ENCODE data around the gene SENP1. TPM values are rescaled to one million over a fixed set of nuclear protein-coding genes. Genes with fewer than 3 reads are reported as not detected.
A peak's percentile ranks its signal among the peaks of the same experiment; 100 is the strongest.

Gene SENP1
- total and polyA plus RNA-seq, 12 donors, result 2.1 to 10.7 (median 8.5) TPM

DNA sequence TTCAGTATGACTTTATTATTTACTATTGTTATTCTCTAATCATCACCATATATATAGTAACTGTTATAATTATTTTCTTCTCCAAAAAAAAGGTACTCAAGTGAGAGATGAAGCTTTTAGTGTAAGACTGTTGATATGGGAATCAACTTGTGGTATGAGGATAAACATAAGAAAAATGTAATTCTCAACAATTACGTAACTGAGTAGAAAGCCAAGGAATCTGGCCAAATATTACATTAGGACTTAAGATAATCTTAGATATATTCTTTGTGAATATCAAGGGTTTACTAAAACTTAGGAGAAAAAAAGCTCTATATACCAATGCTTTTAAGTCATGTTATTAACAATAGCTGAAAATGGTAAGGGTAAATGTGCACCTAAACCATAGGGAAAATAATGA, 13.3 kb downstream of the SENP1 start:
- no peak for DNase-seq
- H3K4me1 ChIP-seq, result no peaks in the 10 kb centered on the region
- intact Hi-C loops (cut with DNase I), result no loop called here
- no peaks in the 10 kb centered on the region for H3K9me3 ChIP-seq
- ATAC-seq, result no peak
- no peaks in the 10 kb centered on the region for H3K27me3 ChIP-seq
- no peak overlapping the region for H3K27ac ChIP-seq
- no peak overlapping the region for H3K4me3 ChIP-seq
- peaks cover 0 to 100% (median 32%) of the 10 kb centered on the region in 9 donors for H3K36me3 ChIP-seq
- WGBS, 2 donors, result 88 to 93% methylated on average over 1 of the region's 1 CpG
- TF ChIP-seq, protein P1, sequence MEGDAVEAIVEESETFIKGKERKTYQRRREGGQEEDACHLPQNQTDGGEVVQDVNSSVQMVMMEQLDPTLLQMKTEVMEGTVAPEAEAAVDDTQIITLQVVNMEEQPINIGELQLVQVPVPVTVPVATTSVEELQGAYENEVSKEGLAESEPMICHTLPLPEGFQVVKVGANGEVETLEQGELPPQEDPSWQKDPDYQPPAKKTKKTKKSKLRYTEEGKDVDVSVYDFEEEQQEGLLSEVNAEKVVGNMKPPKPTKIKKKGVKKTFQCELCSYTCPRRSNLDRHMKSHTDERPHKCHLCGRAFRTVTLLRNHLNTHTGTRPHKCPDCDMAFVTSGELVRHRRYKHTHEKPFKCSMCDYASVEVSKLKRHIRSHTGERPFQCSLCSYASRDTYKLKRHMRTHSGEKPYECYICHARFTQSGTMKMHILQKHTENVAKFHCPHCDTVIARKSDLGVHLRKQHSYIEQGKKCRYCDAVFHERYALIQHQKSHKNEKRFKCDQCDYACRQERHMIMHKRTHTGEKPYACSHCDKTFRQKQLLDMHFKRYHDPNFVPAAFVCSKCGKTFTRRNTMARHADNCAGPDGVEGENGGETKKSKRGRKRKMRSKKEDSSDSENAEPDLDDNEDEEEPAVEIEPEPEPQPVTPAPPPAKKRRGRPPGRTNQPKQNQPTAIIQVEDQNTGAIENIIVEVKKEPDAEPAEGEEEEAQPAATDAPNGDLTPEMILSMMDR (IDR thresholded peaks at IDR 0.05), result no peak

DNA sequence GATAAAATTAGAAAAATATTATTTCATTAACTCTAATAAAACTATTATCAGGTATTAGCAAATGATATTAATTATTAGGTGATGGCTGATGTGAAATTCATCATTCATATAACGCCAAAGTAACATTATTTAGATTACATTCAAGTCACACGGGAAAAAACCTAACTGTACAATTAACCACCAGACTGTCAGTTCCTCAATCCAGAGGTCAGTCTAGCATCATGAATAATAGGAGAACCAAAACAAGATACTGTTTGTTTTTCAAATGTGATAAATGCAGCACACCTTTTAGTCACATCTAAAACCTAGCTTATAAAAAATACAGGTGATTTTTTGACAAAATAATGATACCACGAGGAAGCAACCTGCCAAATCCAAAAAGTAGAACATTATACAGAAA, 19.6 kb downstream of the SENP1 start:
- no peak overlapping the region for H3K27ac ChIP-seq
- no peaks in the 10 kb centered on the region for H3K27me3 ChIP-seq
- DNase-seq, result no peak
- intact Hi-C loops (cut with DNase I), result loop anchor here in 5 of 10 donors (2.0 to 10.0 kb wide), 4 partner anchors 76 to 382 kb away; partner anchors contain the start of gene RPAP3 (in 1 of the 5)
- TF ChIP-seq, protein P1 (IDR thresholded peaks at IDR 0.05), result no peak
- H3K4me1 ChIP-seq, result no peaks in the 10 kb centered on the region
- H3K4me3 ChIP-seq, result no peak overlapping the region
- no peaks in the 10 kb centered on the region for H3K9me3 ChIP-seq
- WGBS, 2 donors, result 84 to 92% methylated on average over 3 of the region's 3 CpGs
- peaks cover 0 to 93% (median 33%) of the 10 kb centered on the region in 9 donors for H3K36me3 ChIP-seq
- no peak for ATAC-seq

DNA sequence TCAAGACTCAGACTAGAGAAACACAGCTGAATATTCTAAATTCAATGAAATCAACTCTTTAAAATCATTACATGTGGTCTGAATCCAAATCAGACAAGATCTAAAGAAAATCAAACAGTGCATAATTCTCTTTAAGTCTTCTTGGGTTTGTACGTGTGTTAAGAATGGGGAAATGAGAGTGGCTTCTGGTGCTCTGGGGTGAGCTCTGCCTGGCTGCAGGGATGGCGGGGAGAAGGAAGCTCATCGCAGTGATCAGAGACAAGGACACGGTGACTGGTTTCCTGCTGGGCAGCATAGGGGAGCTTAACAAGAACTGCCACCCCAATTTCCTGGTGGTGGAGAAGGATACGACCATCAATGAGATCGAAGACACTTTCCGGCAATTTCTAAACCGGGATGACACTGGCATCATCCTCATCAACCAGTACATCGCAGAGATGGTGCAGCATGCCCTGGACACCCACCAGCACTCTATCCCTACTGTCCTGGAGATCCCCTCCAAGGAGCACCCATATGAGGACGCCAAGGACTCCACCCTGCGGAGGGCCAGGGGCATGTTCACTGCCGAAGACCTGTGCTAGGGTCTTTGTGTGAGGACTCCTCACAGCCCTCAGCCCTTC, 20.9 kb downstream of the SENP1 start:
- H3K4me1 ChIP-seq, result no peaks in the 10 kb centered on the region
- no peak for ATAC-seq
- TF ChIP-seq, protein P1 (IDR thresholded peaks at IDR 0.05), result no peak
- H3K27me3 ChIP-seq, result no peaks in the 10 kb centered on the region
- no peaks in the 10 kb centered on the region for H3K9me3 ChIP-seq
- DNase-seq, result no peak
- WGBS, 2 donors, result 91 to 96% methylated on average over 12 of the region's 12 CpGs
- peaks cover 0 to 94% (median 34%) of the 10 kb centered on the region in 9 donors for H3K36me3 ChIP-seq
- intact Hi-C loops (cut with DNase I), result loop anchor here in 9 of 10 donors (1.0 to 10.0 kb wide), 7 partner anchors 77 to 532 kb away; partner anchors contain the start of gene RPAP3 (in 1 of the 9)
- H3K4me3 ChIP-seq, result no peak overlapping the region
- no peak overlapping the region for H3K27ac ChIP-seq

- Histone ChIP-seq H3K27me3 (no peaks in the 10 kb centered on the region), H3K9me3 (no peaks in the 10 kb centered on the region), H3K4me3 (no peak overlapping the region), H3K4me1 (peaks cover 0 to 1% (median 0%) of the 10 kb centered on the region in 9 donors), H3K36me3 (peaks cover 0 to 97% (median 37%) of the 10 kb centered on the region in 9 donors), H3K27ac (no peak overlapping the region)
- peak in 3 of 8 donors; percentile 26 to 54 (median 51) for ATAC-seq
- TF ChIP-seq, protein P1 (IDR thresholded peaks at IDR 0.05), result peak in 7 of 9 donors; percentile 25 to 64 (median 53)
- DNase-seq, result no peak
- 37 to 41% methylated on average over 1 of the region's 1 CpG for WGBS, 2 donors
- intact Hi-C loops (cut with DNase I), result loop anchor here in 6 of 10 donors (1.0 to 10.0 kb wide), 7 partner anchors 78 to 533 kb away; partner anchors contain the start of gene RPAP3 (in 1 of the 6)
Measured at GRCh38 chr12:48084066-48084465, 21.8 kb downstream of the SENP1 start.

Data from heart right ventricle (tissue), 16 donors.